Keratinocyte (primary cell): ENCODE measurements around the gene P2RX2. TPM values are rescaled to one million over a fixed set of nuclear protein-coding genes. Genes with fewer than 3 reads are reported as not detected.

Source experiments
- DNase-seq: peaks from one replicate; pipeline ENCODE4 v3.0.0-alpha.2; 2011; ENCODE audit warnings: low read depth, missing footprints, low spot score
- FAIRE-seq: peaks from 2 replicates; lab custom pipeline; 2011; peaks lifted over from hg19 to GRCh38; lab: Jason Lieb, UNC
- H2AFZ ChIP-seq: 2 replicates; pipeline ENCODE4 v1.6.0; 2012; ENCODE audit warnings: low read length, control low read depth, inconsistent platforms; ENCODE audit not compliant: control insufficient read depth
- H3K27ac ChIP-seq: 2 replicates; pipeline ENCODE4 v1.5.1; 2011; ENCODE audit warnings: low read length; ENCODE audit not compliant: control insufficient read depth, insufficient read depth
- H3K27me3 ChIP-seq: 3 replicates; pipeline ENCODE4 v1.6.0; 2011; ENCODE audit warnings: low read length; ENCODE audit not compliant: control insufficient read depth, insufficient read depth; ENCODE audit errors: extremely low read depth
- H3K36me3 ChIP-seq, 2 experiments: 2 replicates in 1 of 2; 3 replicates in 1 of 2; pipeline ENCODE4 v1.5.1; 2011; ENCODE audit warnings: low read length in 2 of 2, mild to moderate bottlenecking in 1 of 2; ENCODE audit not compliant: control insufficient read depth in 2 of 2, insufficient read depth in 2 of 2; ENCODE audit errors: extremely low read depth in 1 of 2
- H3K4me1 ChIP-seq: 3 replicates; pipeline ENCODE4 v1.5.1; 2011; ENCODE audit warnings: low read length; ENCODE audit not compliant: control insufficient read depth, insufficient read depth; ENCODE audit errors: extremely low read depth
- H3K4me2 ChIP-seq: 3 replicates; pipeline ENCODE4 v1.6.0; 2011; ENCODE audit warnings: low read depth, low read length; ENCODE audit not compliant: control insufficient read depth, insufficient read depth; ENCODE audit errors: extremely low read depth
- H3K4me3 ChIP-seq, 3 experiments: fragments of 200-600 bp in 1 of 3; sonication (generic) in 1 of 3; 2 replicates in 2 of 3; 3 replicates in 1 of 3; pipeline ENCODE4 v1.5.1; 2011 to 2016; ENCODE audit warnings: low read length in 3 of 3, mild to moderate bottlenecking in 3 of 3, control low read depth in 2 of 3, inconsistent platforms in 1 of 3, low read depth in 1 of 3, mixed read lengths in 1 of 3, mixed run types in 1 of 3, moderate library complexity in 1 of 3; ENCODE audit not compliant: control insufficient read depth in 2 of 3, insufficient read depth in 2 of 3; ENCODE audit errors: extremely low read depth in 1 of 3
- H3K79me2 ChIP-seq: 2 replicates; pipeline ENCODE4 v1.6.0; 2012; ENCODE audit warnings: low read length; ENCODE audit not compliant: control insufficient read depth, insufficient read depth
- H3K9ac ChIP-seq: 3 replicates; pipeline ENCODE4 v1.6.0; 2011; ENCODE audit warnings: low read length; ENCODE audit not compliant: control insufficient read depth, insufficient read depth; ENCODE audit errors: extremely low read depth
- H3K9me1 ChIP-seq: 3 replicates; pipeline ENCODE4 v1.6.0; 2011; ENCODE audit warnings: low read length; ENCODE audit not compliant: control insufficient read depth, insufficient read depth; ENCODE audit errors: extremely low read depth
- H3K9me3 ChIP-seq: 2 replicates; pipeline ENCODE4 v1.5.1; 2012; ENCODE audit warnings: low read depth, low read length; ENCODE audit not compliant: control insufficient read depth
- H4K20me1 ChIP-seq: 3 replicates; pipeline ENCODE4 v1.6.0; 2011; ENCODE audit warnings: low read length; ENCODE audit not compliant: control insufficient read depth, insufficient read depth; ENCODE audit errors: extremely low read depth
- CTCF ChIP-seq, 3 experiments: IDR thresholded peaks in 1 of 3; conservative IDR thresholded peaks in 1 of 3; optimal IDR thresholded peaks in 1 of 3; 2 replicates in 2 of 3; 3 replicates in 1 of 3; pipeline versions ENCODE3 to v1.5.1; 2011; ENCODE audit warnings: low read length in 3 of 3, mild to moderate bottlenecking in 3 of 3, moderate library complexity in 2 of 3, control low read depth in 1 of 3, inconsistent platforms in 1 of 3; ENCODE audit not compliant: insufficient read depth in 2 of 3; ENCODE audit errors: extremely low read depth in 1 of 3
- EZH2 ChIP-seq: IDR thresholded peaks from one replicate; pipeline ENCODE4 v1.6.1; 2012; ENCODE audit warnings: inconsistent platforms, mild to moderate bottlenecking, low read length, moderate library complexity
- dilution Hi-C: fragments of 300-500 bp; cut with MboI; formaldehyde crosslinking; loops from one replicate; pipeline ENCODE4 v1.7.0; 2020; ENCODE audit warnings: low sequenced_read_pairs; ENCODE audit not compliant: extremely low pct_ligation_motif_present
- polyA plus RNA-seq, 5 experiments: library from polyadenylated mRNA; depleted of rRNA in 3 of 5; stranded (reverse) in 3 of 5; stranded (forward) in 1 of 5; unstranded in 1 of 5; fragments of >200 nt; gene quantifications; 1 replicate in 1 of 5; 2 replicates in 3 of 5; 3 replicates in 1 of 5; pipeline versions ENCODE4 v1.2.1 to v1.2.3, GENCODE V29; 2011 to 2012; ENCODE audit warnings: missing spikeins in 2 of 5, low read depth in 1 of 5, low replicate concordance in 1 of 5

Gene P2RX2
- polyA plus RNA-seq, 1 donor (not counting 4 experiments of a cell fraction or from before 2014, with no cell fraction given) = not detected

GRCh38 chr12:132605892-132606291 lies 12.7 kb upstream of the P2RX2 start:
- no peak for DNase-seq

GRCh38 chr12:132606466-132606865 lies 12.1 kb upstream of the P2RX2 start:
- Histone ChIP-seq H3K4me3 (no peak overlapping the region), H3K4me1 (no peaks in the 10 kb centered on the region), H3K9ac (no peak overlapping the region), H3K36me3 (no peaks in the 10 kb centered on the region), H3K4me2 (no peak overlapping the region), H4K20me1 (no peaks in the 10 kb centered on the region), H3K27ac (no peak overlapping the region), H3K27me3 (peaks cover 90% of the 10 kb centered on the region), H3K9me3 (no peaks in the 10 kb centered on the region), H3K79me2 (no peaks in the 10 kb centered on the region), H3K9me1 (no peaks in the 10 kb centered on the region), H2AFZ (no peak overlapping the region)
- DNase-seq = no peak
- TF ChIP-seq CTCF (optimal IDR thresholded peaks at IDR 0.05 in 1 of 3, IDR thresholded peaks at IDR 0.05 in 1 of 3, conservative IDR thresholded peaks at IDR 0.05 in 1 of 3; ENCODE audit: extremely low read depth in 1 of 3, insufficient read depth in 2 of 3, low read length in 3 of 3) (no peak), EZH2 (no peak)
- FAIRE-seq = no peak
- dilution Hi-C loops = no loop called here

More at GRCh38 chr12:132605892-132606291, 12.7 kb upstream of the P2RX2 start:
- no peak overlapping the region for H3K4me3 ChIP-seq
- H3K79me2 ChIP-seq = no peaks in the 10 kb centered on the region
- no peaks in the 10 kb centered on the region for H4K20me1 ChIP-seq
- no peak overlapping the region for H3K4me2 ChIP-seq
- H3K9me1 ChIP-seq = no peaks in the 10 kb centered on the region
- dilution Hi-C loops = no loop called here
- H3K27me3 ChIP-seq = peaks cover 91% of the 10 kb centered on the region
- no peaks in the 10 kb centered on the region for H3K36me3 ChIP-seq
- H2AFZ ChIP-seq = no peak overlapping the region
- H3K27ac ChIP-seq = no peak overlapping the region
- H3K4me1 ChIP-seq = no peaks in the 10 kb centered on the region
- no peak for FAIRE-seq
- H3K9me3 ChIP-seq = no peaks in the 10 kb centered on the region
- no peak for TF ChIP-seq EZH2
- TF ChIP-seq CTCF (optimal IDR thresholded peaks at IDR 0.05 in 1 of 3, IDR thresholded peaks at IDR 0.05 in 1 of 3, conservative IDR thresholded peaks at IDR 0.05 in 1 of 3; ENCODE audit: extremely low read depth in 1 of 3, insufficient read depth in 2 of 3, low read length in 3 of 3) = no peak
- H3K9ac ChIP-seq = no peak overlapping the region
